Parathyroid adenoma (tissue), 2 donors: ENCODE results near the gene INPP5A.

Experiments
- H2AFZ ChIP-seq: fragments of 300-600 bp; sonication (generic); one replicate; pipeline ENCODE4 v1.7.0; 2017; ENCODE audit warnings: antibody characterized with exemption, mild to moderate bottlenecking
- H3K27ac ChIP-seq: fragments of 300-600 bp; sonication (generic); one replicate; pipeline ENCODE4 v1.7.0; 2017
- H3K27me3 ChIP-seq: fragments of 300-600 bp; sonication (generic); one replicate; pipeline ENCODE4 v1.7.0; 2017; ENCODE audit warnings: low read length; ENCODE audit not compliant: control insufficient read depth, insufficient read depth
- H3K36me3 ChIP-seq: fragments of 300-600 bp; sonication (generic); one replicate; pipeline ENCODE4 v1.7.0; 2017; ENCODE audit warnings: low read length; ENCODE audit not compliant: control insufficient read depth, insufficient read depth
- H3K4me1 ChIP-seq: fragments of 300-600 bp; sonication (generic); one replicate; pipeline ENCODE4 v1.7.0; 2017; ENCODE audit warnings: control low read depth
- H3K4me2 ChIP-seq: fragments of 300-600 bp; sonication (generic); one replicate; pipeline ENCODE4 v1.7.0; 2017; ENCODE audit warnings: low read length
- H3K4me3 ChIP-seq: fragments of 300-600 bp; sonication (generic); one replicate; pipeline ENCODE4 v1.7.0; 2017; ENCODE audit warnings: low read depth, low read length
- H3K79me2 ChIP-seq: fragments of 300-600 bp; sonication (generic); one replicate; pipeline ENCODE4 v1.7.0; 2017; ENCODE audit warnings: control low read depth
- H3K9ac ChIP-seq: fragments of 300-600 bp; sonication (generic); one replicate; pipeline ENCODE4 v1.7.0; 2017; ENCODE audit warnings: mild to moderate bottlenecking
- H3K9me3 ChIP-seq: fragments of 300-600 bp; sonication (generic); one replicate; pipeline ENCODE4 v1.7.0; 2017; ENCODE audit warnings: low read length; ENCODE audit not compliant: control insufficient read depth
- TF ChIP-seq, protein P1 (sequence below): fragments of 300-600 bp; sonication (generic); IDR thresholded peaks from one replicate; pipeline ENCODE4 v1.7.0; 2017; ENCODE audit warnings: antibody characterized with exemption, mild to moderate bottlenecking
- donor health status: primary hyperparathyroidism.

The INPP5A gene

DNA sequence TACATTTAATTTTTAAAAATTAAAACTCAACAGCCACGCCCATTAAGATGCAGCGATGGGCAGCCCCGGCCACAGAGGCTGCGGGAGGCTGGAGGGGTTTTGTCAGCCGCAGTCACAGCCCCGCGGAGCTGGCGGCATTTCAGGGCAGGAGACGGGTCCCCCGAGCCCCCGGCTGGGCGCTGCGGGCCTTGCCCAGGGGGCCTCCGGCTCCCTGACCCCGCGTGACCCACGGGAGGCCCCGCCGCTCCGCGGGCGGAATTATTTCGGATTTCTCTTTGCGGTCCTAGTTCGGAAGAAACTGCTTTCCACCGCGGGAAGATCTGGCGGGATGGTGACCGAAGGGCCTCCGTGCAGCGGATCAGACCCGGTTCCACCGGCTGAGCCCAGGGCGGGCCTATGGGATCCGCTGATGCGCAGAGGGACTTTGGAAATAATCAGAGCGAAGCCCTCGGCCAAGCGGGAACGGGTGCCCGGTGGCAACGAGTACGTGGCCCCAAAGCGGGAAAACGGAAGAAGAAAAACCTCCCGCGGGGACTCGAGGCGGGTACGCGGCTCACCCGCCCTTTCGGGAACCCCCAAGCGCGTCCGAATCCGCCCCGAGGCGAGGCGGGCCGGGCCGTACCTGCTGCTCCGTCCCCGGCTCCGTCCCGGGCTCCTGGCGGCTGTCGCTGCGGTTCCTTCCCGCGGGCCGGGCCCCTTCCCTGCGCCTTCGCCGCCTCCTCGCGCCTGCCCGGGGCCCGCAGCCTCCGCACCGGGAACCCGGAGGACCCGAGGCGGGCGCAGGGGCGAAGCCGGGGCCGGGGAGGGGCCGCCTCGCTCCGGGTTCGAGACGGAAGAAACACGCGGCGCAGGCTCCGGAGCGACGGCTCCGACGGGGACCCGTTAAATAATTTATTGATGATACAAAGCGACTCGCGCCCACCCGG lies 246.6 kb downstream of the INPP5A start:
- Histone ChIP-seq H3K79me2 (no peaks in the 10 kb centered on the region), H3K27me3 (peaks cover 4% of the 10 kb centered on the region), H2AFZ (no peak overlapping the region), H3K27ac (no peak overlapping the region), H3K4me3 (no peak overlapping the region), H3K9ac (no peak overlapping the region), H3K9me3 (no peaks in the 10 kb centered on the region), H3K4me2 (no peak overlapping the region), H3K4me1 (no peaks in the 10 kb centered on the region), H3K36me3 (no peaks in the 10 kb centered on the region)
- TF ChIP-seq, protein P1, sequence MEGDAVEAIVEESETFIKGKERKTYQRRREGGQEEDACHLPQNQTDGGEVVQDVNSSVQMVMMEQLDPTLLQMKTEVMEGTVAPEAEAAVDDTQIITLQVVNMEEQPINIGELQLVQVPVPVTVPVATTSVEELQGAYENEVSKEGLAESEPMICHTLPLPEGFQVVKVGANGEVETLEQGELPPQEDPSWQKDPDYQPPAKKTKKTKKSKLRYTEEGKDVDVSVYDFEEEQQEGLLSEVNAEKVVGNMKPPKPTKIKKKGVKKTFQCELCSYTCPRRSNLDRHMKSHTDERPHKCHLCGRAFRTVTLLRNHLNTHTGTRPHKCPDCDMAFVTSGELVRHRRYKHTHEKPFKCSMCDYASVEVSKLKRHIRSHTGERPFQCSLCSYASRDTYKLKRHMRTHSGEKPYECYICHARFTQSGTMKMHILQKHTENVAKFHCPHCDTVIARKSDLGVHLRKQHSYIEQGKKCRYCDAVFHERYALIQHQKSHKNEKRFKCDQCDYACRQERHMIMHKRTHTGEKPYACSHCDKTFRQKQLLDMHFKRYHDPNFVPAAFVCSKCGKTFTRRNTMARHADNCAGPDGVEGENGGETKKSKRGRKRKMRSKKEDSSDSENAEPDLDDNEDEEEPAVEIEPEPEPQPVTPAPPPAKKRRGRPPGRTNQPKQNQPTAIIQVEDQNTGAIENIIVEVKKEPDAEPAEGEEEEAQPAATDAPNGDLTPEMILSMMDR, result no peak

GRCh38 chr10:132784866-132785722 lies 247.5 kb downstream of the INPP5A start:
- no peaks in the 10 kb centered on the region for H3K4me1 ChIP-seq
- no peaks in the 10 kb centered on the region for H3K9me3 ChIP-seq
- no peak overlapping the region for H3K4me3 ChIP-seq
- H3K9ac ChIP-seq, result no peak overlapping the region
- H2AFZ ChIP-seq, result no peak overlapping the region
- no peaks in the 10 kb centered on the region for H3K79me2 ChIP-seq
- no peaks in the 10 kb centered on the region for H3K36me3 ChIP-seq
- peaks cover 4% of the 10 kb centered on the region for H3K27me3 ChIP-seq
- no peak overlapping the region for H3K4me2 ChIP-seq
- TF ChIP-seq, protein P1, result no peak
- H3K27ac ChIP-seq, result no peak overlapping the region

GRCh38 chr10:132785723-132786475 lies 248.3 kb downstream of the INPP5A start, which contains the start of gene NKX6-2:
NKX6-2 (minus strand) TSS chr10:132786147; CDS start chr10:132785948, 199 bp downstream.
- Histone ChIP-seq H3K27ac (no peak within 1 kb of the TSS), H3K4me3 (no peak within 1 kb of the TSS), H3K4me2 (no peak within 1 kb of the TSS), H3K9me3 (no peaks in the 10 kb centered on the region), H3K9ac (no peak within 1 kb of the TSS), H3K79me2 (no peaks in the 10 kb centered on the region), H3K36me3 (no peaks in the 10 kb centered on the region), H2AFZ (no peak within 1 kb of the TSS), H3K4me1 (no peaks in the 10 kb centered on the region), H3K27me3 (peaks cover 4% of the 10 kb centered on the region)
- TF ChIP-seq, protein P1, result no peak

DNA sequence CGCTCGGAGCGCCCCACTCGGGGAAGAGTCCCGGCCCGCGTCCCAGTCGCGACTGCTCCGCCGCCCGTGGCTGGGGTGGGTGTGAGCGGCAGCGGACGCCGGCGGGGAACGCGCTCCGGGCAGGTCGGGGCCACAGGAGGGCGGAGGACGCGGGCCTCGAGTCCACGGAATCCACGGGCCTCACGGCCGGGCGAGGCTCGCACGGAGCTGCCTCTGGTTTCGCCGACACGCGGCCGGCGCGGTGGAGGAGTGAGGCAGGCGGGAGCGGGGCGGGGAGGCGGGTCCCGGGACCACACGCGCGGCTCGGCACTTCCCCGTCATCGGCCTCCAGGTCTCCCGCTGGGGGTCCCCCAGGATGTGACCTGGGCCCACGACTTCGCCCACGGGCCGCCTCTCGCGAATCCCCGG lies 248.9 kb downstream of the INPP5A start:
- Histone ChIP-seq H3K79me2 (no peaks in the 10 kb centered on the region), H3K9me3 (no peaks in the 10 kb centered on the region), H3K4me3 (no peak overlapping the region), H3K9ac (no peak overlapping the region), H3K27me3 (peaks cover 4% of the 10 kb centered on the region), H3K36me3 (no peaks in the 10 kb centered on the region), H2AFZ (no peak overlapping the region), H3K27ac (no peak overlapping the region), H3K4me1 (no peaks in the 10 kb centered on the region), H3K4me2 (no peak overlapping the region)
- TF ChIP-seq, protein P1, result no peak
